ENCODE results near the gene ITIH6.
"Not testable (repeated sequence)": the region's sequence is repeated elsewhere in the genome, so short reads cannot be mapped to it uniquely, and the experiment has no call there.

Gene ITIH6

DNA sequence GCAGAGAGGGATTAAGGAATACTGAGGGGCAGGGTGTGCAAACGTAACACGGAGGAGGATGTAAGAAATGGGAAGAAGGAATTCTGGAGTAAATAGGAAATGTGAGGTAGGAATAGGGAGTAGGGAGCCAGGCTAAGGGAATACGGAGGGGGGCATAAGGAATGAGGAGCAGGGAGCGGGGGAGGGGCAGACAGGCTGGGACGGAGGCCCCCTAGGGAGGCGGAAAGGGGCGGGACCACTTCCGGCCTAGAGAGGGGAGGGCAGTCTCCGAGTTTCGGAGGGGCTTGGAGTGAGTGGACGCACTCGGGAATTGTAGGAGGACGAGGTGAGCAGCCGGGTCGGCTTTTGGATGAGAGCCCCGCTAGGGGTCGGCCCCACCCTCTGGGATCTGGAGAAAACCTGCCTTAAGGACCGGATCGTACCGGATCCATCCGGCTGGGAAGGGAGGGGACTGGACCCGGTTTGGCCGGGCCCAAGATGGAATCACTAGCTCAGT lies 10.1 kb upstream of the ITIH6 start:
- Histone ChIP-seq H3K4me3 (ENCODE audit: extremely low read depth, insufficient read depth, low read length, poor library complexity, severe bottlenecking) (peak overlapping the region; percentile 73), H3K9me3 (ENCODE audit: control insufficient read depth, low read length) (no peaks in the 10 kb centered on the region), H3K36me3 (ENCODE audit: control insufficient read depth, insufficient read depth, low read length) (peaks cover 39% of the 10 kb centered on the region), H3K27ac (ENCODE audit: low read depth, low read length, severe bottlenecking) (peak overlapping the region; percentile 92), H3K4me1 (ENCODE audit: control insufficient read depth, insufficient read depth, low read length, poor library complexity, severe bottlenecking) (peaks cover 5% of the 10 kb centered on the region)
- 0% methylated on average over 4 to 15 of the region's 23 CpGs for WGBS, 2 experiments (ENCODE audit: insufficient coverage in 2 of 2)

DNA sequence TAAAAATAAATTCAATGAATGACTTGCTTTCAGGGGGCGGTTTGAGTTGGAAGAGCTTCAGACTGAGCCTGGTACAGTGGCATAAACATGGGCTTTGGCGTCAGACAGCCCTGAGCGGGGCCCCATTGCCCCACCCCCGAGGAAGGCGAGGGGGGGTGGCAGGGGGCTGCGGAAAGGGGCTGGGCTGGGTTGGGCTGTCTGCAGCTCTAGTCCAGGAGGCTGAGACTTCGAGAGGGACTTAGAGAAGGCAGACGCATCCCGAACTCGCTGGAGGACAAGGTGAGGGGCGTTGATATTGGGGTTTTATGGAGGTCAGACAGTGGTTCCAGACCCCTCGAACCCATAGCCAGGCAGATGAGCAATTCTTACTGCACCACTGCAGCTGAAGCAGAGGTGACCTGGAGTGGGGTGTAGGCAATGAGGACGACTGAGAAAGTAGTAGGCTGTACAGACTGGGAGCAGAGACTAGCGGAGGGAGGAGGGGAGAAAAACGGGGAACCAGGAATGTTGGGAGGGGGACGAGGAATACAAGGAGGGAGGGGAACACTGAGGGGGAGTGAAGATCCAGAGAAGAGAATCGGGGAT lies 9.6 kb upstream of the ITIH6 start, which contains the start of gene MAGED2:
Gene MAGED2 (plus strand): TSS at position 222 of the 585 bp plus-strand sequence. CDS start 1,587 bp downstream, outside the sequence.
- Histone ChIP-seq H3K9me3 (ENCODE audit: control insufficient read depth, low read length) (no peaks in the 10 kb centered on the region), H3K27ac (ENCODE audit: low read depth, low read length, severe bottlenecking) (peak within 1 kb of the TSS; percentile 92), H3K36me3 (ENCODE audit: control insufficient read depth, insufficient read depth, low read length) (peaks cover 33% of the 10 kb centered on the region), H3K4me1 (ENCODE audit: control insufficient read depth, insufficient read depth, low read length, poor library complexity, severe bottlenecking) (peaks cover 5% of the 10 kb centered on the region), H3K4me3 (ENCODE audit: extremely low read depth, insufficient read depth, low read length, poor library complexity, severe bottlenecking) (peak within 1 kb of the TSS; percentile 73)
- WGBS, 2 experiments (ENCODE audit: insufficient coverage in 2 of 2): 0% methylated on average over 2 to 8 of the region's 17 CpGs

DNA sequence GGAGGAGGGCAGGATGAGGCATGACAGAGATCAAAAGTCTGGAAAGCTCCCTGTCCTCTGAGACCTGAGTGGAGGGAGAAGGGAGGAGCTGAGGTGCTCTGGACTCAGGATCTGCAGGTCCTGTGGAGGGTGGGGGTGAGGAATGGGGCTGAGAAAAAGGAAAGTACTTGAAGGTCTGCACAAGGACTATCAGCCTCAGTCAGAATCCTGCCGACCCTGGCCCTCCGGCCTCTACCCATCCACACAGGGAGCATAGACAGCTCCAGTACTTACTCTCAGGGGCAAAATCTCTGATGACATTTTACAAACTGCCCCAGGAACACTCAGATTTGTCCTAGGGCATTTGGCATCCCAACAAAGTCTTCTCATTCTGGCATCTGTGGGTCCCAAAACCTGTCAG lies 991 bp upstream of the ITIH6 start:
- H3K36me3 ChIP-seq (ENCODE audit: control insufficient read depth, insufficient read depth, low read length): no peaks in the 10 kb centered on the region
- H3K9me3 ChIP-seq (ENCODE audit: control insufficient read depth, low read length): no peaks in the 10 kb centered on the region
- WGBS, 2 experiments (ENCODE audit: insufficient coverage in 2 of 2): 100% methylated on average over 1 to 2 of the region's 2 CpGs
- H3K27ac ChIP-seq (ENCODE audit: low read depth, low read length, severe bottlenecking): no peak overlapping the region
- no peak overlapping the region for H3K4me3 ChIP-seq (ENCODE audit: extremely low read depth, insufficient read depth, low read length, poor library complexity, severe bottlenecking)
- H3K4me1 ChIP-seq (ENCODE audit: control insufficient read depth, insufficient read depth, low read length, poor library complexity, severe bottlenecking): no peaks in the 10 kb centered on the region

DNA sequence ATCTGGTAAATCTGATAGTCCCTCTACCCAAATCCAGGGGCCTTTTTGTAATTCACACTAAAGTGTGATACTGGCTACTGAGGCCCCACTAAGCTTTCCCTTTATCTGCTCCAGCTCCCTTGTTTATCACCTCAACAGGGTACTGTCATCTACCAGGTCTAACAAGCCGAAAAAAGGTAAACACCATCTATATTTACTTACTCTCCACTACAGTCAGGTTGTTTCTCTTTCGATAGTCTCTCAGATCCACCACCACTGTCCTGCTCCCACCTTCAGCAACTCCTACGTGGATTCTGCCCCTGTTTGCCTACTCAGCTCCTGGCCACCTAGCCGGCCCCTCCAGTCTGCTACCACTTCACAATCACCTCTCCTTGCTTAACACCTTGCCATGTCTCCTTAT lies 3.3 kb downstream of the ITIH6 start:
- Histone ChIP-seq H3K4me3 (ENCODE audit: extremely low read depth, insufficient read depth, low read length, poor library complexity, severe bottlenecking) (no peak overlapping the region), H3K36me3 (ENCODE audit: control insufficient read depth, insufficient read depth, low read length) (no peaks in the 10 kb centered on the region), H3K9me3 (ENCODE audit: control insufficient read depth, low read length) (no peaks in the 10 kb centered on the region), H3K4me1 (ENCODE audit: control insufficient read depth, insufficient read depth, low read length, poor library complexity, severe bottlenecking) (no peaks in the 10 kb centered on the region), H3K27ac (ENCODE audit: low read depth, low read length, severe bottlenecking) (no peak overlapping the region)
- 94% methylated on average over 3 of the region's 4 CpGs; no CpG with 5 or more reads in 1 of the 2 experiments for WGBS, 2 experiments (ENCODE audit: insufficient coverage in 2 of 2)

DNA sequence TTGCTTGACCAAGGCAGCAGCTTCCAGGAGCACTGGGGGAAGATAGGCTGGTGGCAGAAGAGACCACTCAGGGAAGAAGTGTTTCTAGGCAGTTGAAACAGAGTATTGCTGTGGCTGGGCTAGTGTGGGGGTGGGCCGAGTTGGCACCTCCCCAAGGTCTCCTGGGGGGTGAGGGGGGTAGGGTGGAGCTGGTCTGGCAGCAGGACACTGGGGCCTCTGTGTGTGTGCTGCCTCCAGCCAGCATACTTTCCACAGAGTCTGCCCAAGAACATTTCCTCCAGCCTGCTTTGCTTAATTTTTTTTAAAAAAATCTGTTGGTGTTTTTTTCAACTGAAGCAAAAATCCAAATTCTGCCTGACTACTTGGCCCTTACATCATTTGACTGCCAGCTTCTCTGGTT lies 4.0 kb downstream of the ITIH6 start:
- WGBS, 2 experiments (ENCODE audit: insufficient coverage in 2 of 2): no CpG with 5 or more reads among the region's 1 CpG
- H3K4me3 ChIP-seq (ENCODE audit: extremely low read depth, insufficient read depth, low read length, poor library complexity, severe bottlenecking): no peak overlapping the region

DNA sequence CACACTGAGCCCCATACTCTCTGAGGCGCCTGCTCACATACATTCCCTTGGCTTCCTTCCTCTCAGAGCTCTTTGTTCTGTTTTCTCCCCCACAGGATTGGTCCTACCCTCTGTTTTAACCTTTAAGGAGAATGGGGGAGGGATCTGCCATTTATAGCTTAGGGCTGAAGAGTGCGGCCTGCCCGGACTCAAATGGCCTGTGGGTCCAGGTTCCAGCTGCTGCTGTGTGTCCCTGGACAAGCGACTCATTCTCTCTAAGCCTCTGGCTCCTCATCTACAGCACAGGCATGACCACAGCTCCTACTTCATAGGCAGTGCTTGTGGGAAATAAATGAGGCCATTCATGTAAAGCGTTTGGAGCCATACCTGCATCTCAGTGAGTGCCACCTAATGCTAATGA lies 8.7 kb downstream of the ITIH6 start:
- H3K4me1 ChIP-seq (ENCODE audit: control insufficient read depth, insufficient read depth, low read length, poor library complexity, severe bottlenecking); H3K9me3 ChIP-seq (ENCODE audit: control insufficient read depth, low read length); H3K27ac ChIP-seq (ENCODE audit: low read depth, low read length, severe bottlenecking); H3K4me3 ChIP-seq (ENCODE audit: extremely low read depth, insufficient read depth, low read length, poor library complexity, severe bottlenecking); H3K36me3 ChIP-seq (ENCODE audit: control insufficient read depth, insufficient read depth, low read length): not testable (repeated sequence)
- WGBS, 2 experiments (ENCODE audit: insufficient coverage in 2 of 2): no CpG with 5 or more reads among the region's 5 CpGs

More for the DNA sequence above, 4.0 kb downstream of the ITIH6 start:
- H3K4me1 ChIP-seq (ENCODE audit: control insufficient read depth, insufficient read depth, low read length, poor library complexity, severe bottlenecking): no peaks in the 10 kb centered on the region
- H3K27ac ChIP-seq (ENCODE audit: low read depth, low read length, severe bottlenecking): no peak overlapping the region
- H3K36me3 ChIP-seq (ENCODE audit: control insufficient read depth, insufficient read depth, low read length): no peaks in the 10 kb centered on the region
- no peaks in the 10 kb centered on the region for H3K9me3 ChIP-seq (ENCODE audit: control insufficient read depth, low read length)

DNA sequence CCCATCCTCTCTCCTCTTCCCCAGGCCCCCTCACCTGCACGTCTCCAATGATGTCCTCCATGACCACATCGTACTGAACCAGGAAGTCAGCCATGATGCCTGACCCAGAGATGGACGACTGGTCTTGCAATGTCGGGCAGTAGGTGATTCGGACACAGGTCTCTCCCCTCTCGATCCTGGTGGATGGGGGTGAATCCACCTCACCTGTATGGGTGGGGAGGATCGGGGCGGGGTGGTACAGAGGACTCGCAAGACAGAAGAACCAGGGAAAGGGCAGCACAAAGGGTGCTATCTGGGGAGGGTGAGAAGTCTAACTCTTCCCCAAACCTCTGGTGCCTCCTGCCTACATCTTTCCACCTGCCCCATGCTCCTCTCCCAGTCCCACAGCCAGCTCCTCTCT lies 9.6 kb downstream of the ITIH6 start:
- Histone ChIP-seq H3K4me1 (ENCODE audit: control insufficient read depth, insufficient read depth, low read length, poor library complexity, severe bottlenecking) (no peaks in the 10 kb centered on the region), H3K9me3 (ENCODE audit: control insufficient read depth, low read length) (no peaks in the 10 kb centered on the region), H3K4me3 (ENCODE audit: extremely low read depth, insufficient read depth, low read length, poor library complexity, severe bottlenecking) (no peak overlapping the region), H3K36me3 (ENCODE audit: control insufficient read depth, insufficient read depth, low read length) (no peaks in the 10 kb centered on the region), H3K27ac (ENCODE audit: low read depth, low read length, severe bottlenecking) (no peak overlapping the region)
- 93% methylated on average over 3 of the region's 9 CpGs; no CpG with 5 or more reads in 1 of the 2 experiments for WGBS, 2 experiments (ENCODE audit: insufficient coverage in 2 of 2)

DNA sequence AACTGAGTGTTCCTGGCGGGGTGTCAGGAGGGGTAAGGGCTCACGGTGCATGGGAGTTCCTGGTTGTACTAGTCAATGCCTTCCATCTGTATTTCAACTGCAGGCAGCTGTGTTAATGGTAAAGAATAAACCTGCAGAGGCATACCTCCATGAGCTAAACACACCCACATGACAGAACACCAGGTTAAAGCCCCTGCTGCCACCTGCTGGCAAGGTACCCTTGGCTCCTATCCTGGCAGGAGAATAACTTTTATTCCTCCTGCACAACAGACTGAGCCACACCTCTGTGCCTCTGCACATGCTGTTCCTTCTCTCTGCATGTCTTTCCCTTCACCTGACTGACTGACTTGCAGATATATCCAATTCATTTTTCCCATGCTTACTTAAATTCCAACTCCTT lies 11.1 kb downstream of the ITIH6 start:
- no CpG with 5 or more reads among the region's 2 CpGs for WGBS, 2 experiments (ENCODE audit: insufficient coverage in 2 of 2)
- H3K27ac ChIP-seq (ENCODE audit: low read depth, low read length, severe bottlenecking): no peak overlapping the region

DNA sequence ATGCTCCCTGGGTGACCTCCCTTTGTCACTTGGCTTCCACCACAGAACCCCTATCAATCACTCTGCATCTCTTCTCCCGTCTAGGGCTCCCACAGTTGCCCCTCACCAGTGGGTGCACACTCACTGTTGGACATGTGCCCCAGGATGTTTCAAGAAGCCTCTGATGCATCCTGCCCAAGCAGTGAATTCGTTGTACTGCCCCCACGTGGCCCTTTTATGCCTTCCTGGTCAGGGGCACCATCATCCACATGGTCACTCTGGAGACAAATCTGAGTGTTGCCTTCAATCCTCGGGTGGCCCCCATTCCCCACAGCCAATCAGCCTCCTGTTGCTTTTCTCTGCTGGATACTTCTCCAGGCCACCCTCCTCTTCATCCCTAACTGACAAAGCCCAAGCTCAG lies 12.2 kb downstream of the ITIH6 start:
- Histone ChIP-seq H3K4me3 (ENCODE audit: extremely low read depth, insufficient read depth, low read length, poor library complexity, severe bottlenecking) (no peak overlapping the region), H3K9me3 (ENCODE audit: control insufficient read depth, low read length) (no peaks in the 10 kb centered on the region), H3K27ac (ENCODE audit: low read depth, low read length, severe bottlenecking) (no peak overlapping the region), H3K36me3 (ENCODE audit: control insufficient read depth, insufficient read depth, low read length) (no peaks in the 10 kb centered on the region), H3K4me1 (ENCODE audit: control insufficient read depth, insufficient read depth, low read length, poor library complexity, severe bottlenecking) (no peaks in the 10 kb centered on the region)
- WGBS, 2 experiments (ENCODE audit: insufficient coverage in 2 of 2): 39 to 52% methylated on average over 2 to 3 of the region's 4 CpGs

More for the DNA sequence above, 11.1 kb downstream of the ITIH6 start:
- Histone ChIP-seq H3K4me1 (ENCODE audit: control insufficient read depth, insufficient read depth, low read length, poor library complexity, severe bottlenecking) (no peaks in the 10 kb centered on the region), H3K4me3 (ENCODE audit: extremely low read depth, insufficient read depth, low read length, poor library complexity, severe bottlenecking) (no peak overlapping the region), H3K9me3 (ENCODE audit: control insufficient read depth, low read length) (no peaks in the 10 kb centered on the region), H3K36me3 (ENCODE audit: control insufficient read depth, insufficient read depth, low read length) (no peaks in the 10 kb centered on the region)

DNA sequence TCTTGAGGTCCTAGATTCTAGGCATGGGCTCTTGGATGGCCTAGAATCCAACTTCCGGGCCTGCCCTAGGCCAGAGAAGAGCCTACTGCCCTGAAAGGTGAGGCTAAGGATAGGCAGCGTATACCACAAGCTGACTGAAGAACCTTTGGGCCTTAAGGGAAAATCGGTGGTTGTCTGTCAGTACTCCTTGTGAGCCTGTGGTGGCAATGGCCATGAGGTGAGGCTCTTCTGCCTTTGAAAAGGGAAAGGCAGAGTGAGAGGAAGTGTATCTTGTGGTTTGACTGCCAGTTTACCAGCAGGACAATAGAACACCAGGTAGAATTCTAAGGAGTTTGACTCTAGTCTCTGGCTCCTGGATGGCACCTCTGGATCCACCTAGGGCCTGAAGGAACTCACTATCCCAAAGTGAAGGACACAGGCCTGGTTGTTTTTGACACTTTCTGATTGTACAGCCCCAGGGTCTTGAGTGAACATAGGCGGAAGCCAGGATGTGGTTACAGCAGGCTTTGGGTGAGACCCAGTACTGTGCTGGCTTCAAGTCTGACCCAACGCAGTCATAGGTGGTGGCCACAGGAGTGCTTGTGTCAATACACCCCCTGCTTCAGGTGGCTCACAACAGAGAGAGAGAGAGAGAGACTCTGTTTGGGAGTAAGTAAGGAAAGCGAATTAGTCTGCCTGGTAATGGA lies 20.9 kb downstream of the ITIH6 start:
- no peaks in the 10 kb centered on the region for H3K36me3 ChIP-seq (ENCODE audit: control insufficient read depth, insufficient read depth, low read length)
- H3K4me1 ChIP-seq (ENCODE audit: control insufficient read depth, insufficient read depth, low read length, poor library complexity, severe bottlenecking): peaks cover 3% of the 10 kb centered on the region
- WGBS, 2 experiments (ENCODE audit: insufficient coverage in 2 of 2): 88 to 94% methylated on average over 2 to 3 of the region's 6 CpGs
- no peak overlapping the region for H3K4me3 ChIP-seq (ENCODE audit: extremely low read depth, insufficient read depth, low read length, poor library complexity, severe bottlenecking)
- H3K27ac ChIP-seq (ENCODE audit: low read depth, low read length, severe bottlenecking): no peak overlapping the region
- H3K9me3 ChIP-seq (ENCODE audit: control insufficient read depth, low read length): no peaks in the 10 kb centered on the region

DNA sequence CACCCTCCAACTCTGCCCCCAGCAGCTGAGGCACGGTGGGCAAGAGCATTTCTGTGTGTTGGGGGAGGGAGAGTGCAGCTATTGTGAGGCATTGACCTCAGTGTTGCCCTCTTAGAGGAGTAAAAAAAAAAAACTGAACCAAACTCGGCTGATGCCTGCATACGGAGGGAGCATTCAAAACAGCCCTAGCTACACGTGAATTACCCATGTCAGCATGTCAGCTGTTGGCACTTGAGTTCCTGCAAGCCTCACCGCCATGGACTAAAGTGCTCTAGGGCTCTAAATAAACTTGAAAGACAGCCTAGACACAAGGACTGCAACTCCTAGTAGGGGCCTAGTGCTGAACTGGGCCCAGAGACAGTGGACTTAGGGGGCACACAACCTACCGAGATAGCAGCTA lies 22.0 kb downstream of the ITIH6 start:
- no peaks in the 10 kb centered on the region for H3K36me3 ChIP-seq (ENCODE audit: control insufficient read depth, insufficient read depth, low read length)
- H3K4me3 ChIP-seq (ENCODE audit: extremely low read depth, insufficient read depth, low read length, poor library complexity, severe bottlenecking): no peak overlapping the region
- peaks cover 3% of the 10 kb centered on the region for H3K4me1 ChIP-seq (ENCODE audit: control insufficient read depth, insufficient read depth, low read length, poor library complexity, severe bottlenecking)
- H3K27ac ChIP-seq (ENCODE audit: low read depth, low read length, severe bottlenecking): no peak overlapping the region
- H3K9me3 ChIP-seq (ENCODE audit: control insufficient read depth, low read length): no peaks in the 10 kb centered on the region
- WGBS, 2 experiments (ENCODE audit: insufficient coverage in 2 of 2): 86 to 94% methylated on average over 3 of the region's 6 CpGs

Data from mesodermal cell (in vitro differentiated cells).